ENCODE data around the gene BRD2. TPM values are rescaled to one million over a fixed set of nuclear protein-coding genes. Genes with fewer than 3 reads are reported as not detected.

Gene BRD2
- 100 to 1,000 TPM in 1 of 4 donors, 10 to 100 TPM in 3; 62.5 to 108 (median 86.6) TPM for total RNA-seq

DNA sequence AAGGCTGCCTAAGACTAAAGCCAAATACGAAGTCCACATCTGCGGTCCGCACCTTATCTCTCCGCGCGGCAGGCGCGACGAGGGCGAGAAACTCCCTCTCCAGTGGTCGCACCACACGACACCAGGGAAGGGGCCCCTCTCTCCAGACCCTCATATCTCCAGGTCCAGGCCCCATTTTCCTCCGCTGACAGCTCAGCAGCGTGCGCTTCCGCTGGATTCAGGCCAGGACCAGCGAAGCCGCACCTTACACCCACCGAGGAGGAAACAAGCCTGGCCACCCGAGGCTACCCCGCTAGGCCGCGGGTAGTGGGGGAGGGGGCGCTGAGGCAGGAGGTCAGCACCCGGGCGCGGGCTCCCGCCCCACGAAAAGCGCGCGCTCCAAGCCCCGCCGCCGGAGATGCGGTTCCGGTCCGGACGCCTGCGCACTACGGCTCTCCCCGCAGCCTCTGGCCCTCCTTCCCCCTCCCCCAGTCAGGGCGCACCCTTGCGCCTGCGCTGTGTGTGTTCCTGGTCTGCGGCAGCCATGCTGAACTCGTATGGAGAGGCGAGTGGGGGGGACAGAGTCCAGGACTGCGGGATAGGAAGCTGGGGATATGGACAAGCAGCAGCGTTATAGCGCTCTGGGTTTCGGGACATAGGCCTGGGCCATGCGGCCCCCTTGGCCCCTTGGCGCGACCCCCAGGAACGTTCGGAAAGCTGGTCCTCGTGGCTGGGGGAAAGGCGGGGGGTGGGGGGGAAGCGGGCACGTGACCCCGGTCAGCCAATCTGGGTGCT, at the start of gene BRD2:
Gene BRD2, plus strand, starts transcription at position 502 of the 774 bp plus-strand sequence. CDS start 4,305 bp downstream, outside the sequence.
- Histone ChIP-seq H3K36me3 (peaks cover 0 to 10% of the 10 kb centered on the region in 2 donors), H3K27me3 (no peaks in the 10 kb centered on the region), H3K9me3 (no peaks in the 10 kb centered on the region), H3K27ac (peak within 1 kb of the TSS; percentile 97 to 100 (median 100)), H3K4me1 (peaks cover 20 to 32% of the 10 kb centered on the region in 2 donors), H3K4me3 (peak within 1 kb of the TSS; percentile 75 to 95 (median 78))
- in situ Hi-C loops (cut with MboI; ENCODE audit: low sequenced_read_pairs in 4 of 4), result loop anchor here in 3 of 4 donors (25.0 kb wide), 3 partner anchors 444 to 1006 kb away; partner anchors contain the start of genes AGER (in 3 of the 3), AGPAT1 (in 3 of the 3), GPSM3 (in 3 of the 3) and PBX2 (in 3 of the 3)
- TF ChIP-seq POLR2A (IDR thresholded peaks at IDR 0.05), result peak; percentile 96 to 99
- TF ChIP-seq, protein P1, sequence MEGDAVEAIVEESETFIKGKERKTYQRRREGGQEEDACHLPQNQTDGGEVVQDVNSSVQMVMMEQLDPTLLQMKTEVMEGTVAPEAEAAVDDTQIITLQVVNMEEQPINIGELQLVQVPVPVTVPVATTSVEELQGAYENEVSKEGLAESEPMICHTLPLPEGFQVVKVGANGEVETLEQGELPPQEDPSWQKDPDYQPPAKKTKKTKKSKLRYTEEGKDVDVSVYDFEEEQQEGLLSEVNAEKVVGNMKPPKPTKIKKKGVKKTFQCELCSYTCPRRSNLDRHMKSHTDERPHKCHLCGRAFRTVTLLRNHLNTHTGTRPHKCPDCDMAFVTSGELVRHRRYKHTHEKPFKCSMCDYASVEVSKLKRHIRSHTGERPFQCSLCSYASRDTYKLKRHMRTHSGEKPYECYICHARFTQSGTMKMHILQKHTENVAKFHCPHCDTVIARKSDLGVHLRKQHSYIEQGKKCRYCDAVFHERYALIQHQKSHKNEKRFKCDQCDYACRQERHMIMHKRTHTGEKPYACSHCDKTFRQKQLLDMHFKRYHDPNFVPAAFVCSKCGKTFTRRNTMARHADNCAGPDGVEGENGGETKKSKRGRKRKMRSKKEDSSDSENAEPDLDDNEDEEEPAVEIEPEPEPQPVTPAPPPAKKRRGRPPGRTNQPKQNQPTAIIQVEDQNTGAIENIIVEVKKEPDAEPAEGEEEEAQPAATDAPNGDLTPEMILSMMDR (IDR thresholded peaks at IDR 0.05 in 4 of 5, conservative IDR thresholded peaks at IDR 0.05 in 1 of 5), result no peak
- peak; percentile 45 to 53 for ATAC-seq
- DNase-seq, result peak; percentile 96 to 97
- intact Hi-C loops (cut with DNase I; ENCODE audit: low total_unique reads), result loop anchor here (1.0 to 5.0 kb wide), 6 partner anchors 15 to 791 kb away; partner anchors contain the start of genes AGPAT1, HLA-DMA, RNF5 and RXRB

- intact Hi-C loops (cut with DNase I; ENCODE audit: low total_unique reads) (no loop called here), in situ Hi-C loops (cut with MboI; ENCODE audit: low sequenced_read_pairs in 4 of 4) (no loop called here)
- H3K27ac ChIP-seq, result no peak overlapping the region
- TF ChIP-seq, protein P1 (IDR thresholded peaks at IDR 0.05 in 4 of 5, conservative IDR thresholded peaks at IDR 0.05 in 1 of 5), result no peak
- TF ChIP-seq POLR2A (IDR thresholded peaks at IDR 0.05), result no peak
- H3K9me3 ChIP-seq, result no peaks in the 10 kb centered on the region
- H3K4me1 ChIP-seq, result no peaks in the 10 kb centered on the region
- no peak for ATAC-seq
- H3K36me3 ChIP-seq, result no peaks in the 10 kb centered on the region
- H3K4me3 ChIP-seq, result no peak overlapping the region
- peaks cover 0 to 4% (median 0%) of the 10 kb centered on the region in 3 donors for H3K27me3 ChIP-seq
- DNase-seq, result no peak
Observed at GRCh38 chr6:32920715-32921114, 47.7 kb upstream of the BRD2 start.

DNA sequence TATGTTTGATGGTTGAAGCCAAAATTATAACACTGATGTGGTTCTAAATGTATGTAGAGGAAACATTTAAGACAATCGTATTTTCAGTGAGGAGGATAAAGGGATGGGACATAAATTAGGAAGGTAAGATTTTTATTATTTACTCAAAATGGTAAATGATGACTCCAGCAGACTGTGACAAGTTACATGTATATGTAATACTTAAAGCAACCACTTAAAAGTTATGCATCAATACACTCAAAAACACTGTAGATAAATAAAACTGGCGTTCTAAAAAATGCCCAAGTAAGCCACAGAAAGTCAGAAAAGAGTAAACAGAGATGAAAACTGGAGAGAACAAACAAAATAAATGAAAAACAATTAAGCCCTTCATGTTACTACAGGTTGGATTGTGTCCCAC, 46.3 kb upstream of the BRD2 start:
- Histone ChIP-seq H3K9me3 (no peaks in the 10 kb centered on the region), H3K4me1 (no peaks in the 10 kb centered on the region), H3K4me3 (no peak overlapping the region), H3K27ac (no peak overlapping the region), H3K36me3 (no peaks in the 10 kb centered on the region), H3K27me3 (peaks cover 0 to 4% (median 0%) of the 10 kb centered on the region in 3 donors)
- DNase-seq, result no peak
- TF ChIP-seq, protein P1 (IDR thresholded peaks at IDR 0.05 in 4 of 5, conservative IDR thresholded peaks at IDR 0.05 in 1 of 5), result no peak
- TF ChIP-seq POLR2A (IDR thresholded peaks at IDR 0.05), result no peak
- no peak for ATAC-seq
- in situ Hi-C loops (cut with MboI; ENCODE audit: low sequenced_read_pairs in 4 of 4) (no loop called here), intact Hi-C loops (cut with DNase I; ENCODE audit: low total_unique reads) (no loop called here)

DNA sequence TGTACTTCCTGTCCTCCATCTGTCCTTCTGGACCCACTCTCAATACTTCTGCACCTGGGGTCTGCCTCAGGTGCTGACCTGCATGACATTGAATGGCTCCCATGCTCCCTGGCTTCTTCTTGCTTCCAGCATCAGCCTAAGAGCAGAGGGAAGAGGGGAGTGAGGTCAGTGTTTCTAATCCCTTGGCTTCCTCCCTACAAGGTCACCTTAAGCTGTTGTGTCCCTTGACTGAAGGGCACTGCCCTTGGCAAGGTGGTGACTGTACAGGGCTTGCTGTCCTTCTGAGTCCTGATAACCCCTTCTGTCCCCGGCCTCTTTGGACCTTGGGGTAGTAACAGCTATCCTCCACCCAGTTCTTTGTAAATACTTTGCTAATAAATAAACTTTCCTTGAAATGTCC, 37.2 kb upstream of the BRD2 start:
- in situ Hi-C loops (cut with MboI; ENCODE audit: low sequenced_read_pairs in 4 of 4) (loop anchor here in 2 of 4 donors (10.0 kb wide), 1 partner anchor 46 kb away; no protein-coding TSS in a partner anchor), intact Hi-C loops (cut with DNase I; ENCODE audit: low total_unique reads) (loop anchor here (5.0 kb wide), 1 partner anchor 44 kb away; no protein-coding TSS in a partner anchor)
- H3K9me3 ChIP-seq, result no peaks in the 10 kb centered on the region
- ATAC-seq, result no peak
- no peak for TF ChIP-seq POLR2A (IDR thresholded peaks at IDR 0.05)
- TF ChIP-seq, protein P1 (IDR thresholded peaks at IDR 0.05 in 4 of 5, conservative IDR thresholded peaks at IDR 0.05 in 1 of 5), result no peak
- H3K36me3 ChIP-seq, result no peaks in the 10 kb centered on the region
- no peaks in the 10 kb centered on the region for H3K4me1 ChIP-seq
- H3K27me3 ChIP-seq, result no peaks in the 10 kb centered on the region
- H3K27ac ChIP-seq, result no peak overlapping the region
- no peak overlapping the region for H3K4me3 ChIP-seq
- DNase-seq, result no peak
